B cell (primary cell): ENCODE data around the gene GUCD1. TPM values are rescaled to one million over a fixed set of nuclear protein-coding genes. Genes with fewer than 3 reads are reported as not detected.

Experiments
- ATAC-seq: fragments of 200-7000 bp; cut with Tn5 transposase; one replicate; pipeline ENCODE4 v1.10.0; 2021; ENCODE audit warnings: low read depth, mild to moderate bottlenecking, moderate number of reproducible peaks, moderate library complexity
- CTCF ChIA-PET: fragments of 350-600 bp; sonication (Branson Sonifier 250); formaldehyde crosslinking; loops from one replicate; lab custom pipeline; 2021; ENCODE audit warnings: antibody characterized with exemption, inconsistent platforms; lab: Charles Lee
- POLR2A ChIA-PET: fragments of 350-600 bp; sonication (Branson Sonifier 250); formaldehyde crosslinking; loops from one replicate; lab custom pipeline; 2021; ENCODE audit warnings: antibody characterized with exemption; lab: Charles Lee
- DNase-seq: peaks from one replicate; pipeline ENCODE4 v3.0.0; 2013
- H2AFZ ChIP-seq: 2 replicates; pipeline ENCODE4 v1.6.1; 2012; ENCODE audit warnings: mild to moderate bottlenecking, low read depth, low read length; ENCODE audit not compliant: insufficient read depth, poor library complexity, severe bottlenecking
- H3K27ac ChIP-seq, 2 donors: 1 replicate in 1 of 2; 2 replicates in 1 of 2; pipeline ENCODE4 v1.5.1; 2012 to 2013; ENCODE audit warnings: low read length in 2 of 2, mild to moderate bottlenecking in 2 of 2, moderate library complexity in 1 of 2
- H3K27me3 ChIP-seq, 4 experiments: fragments of 200-600 bp in 1 of 4; sonication (generic) in 1 of 4; replicated peaks in 1 of 4; 1 replicate in 2 of 4; 2 replicates in 2 of 4; pipeline versions ENCODE4 v1.6.1 to v1.7.0; 2013 to 2016; ENCODE audit warnings: low read length in 3 of 4, mild to moderate bottlenecking in 2 of 4, mixed read lengths in 1 of 4, moderate library complexity in 1 of 4; ENCODE audit not compliant: insufficient read depth in 4 of 4, control insufficient read depth in 3 of 4; ENCODE audit errors: control extremely low read depth in 1 of 4
- H3K36me3 ChIP-seq, 2 experiments: replicated peaks in 1 of 2; 1 replicate in 1 of 2; 2 replicates in 1 of 2; pipeline versions ENCODE4 v1.6.1 to v1.7.1; 2013; ENCODE audit warnings: low read length in 1 of 2; ENCODE audit not compliant: insufficient read depth in 2 of 2, control insufficient read depth in 1 of 2; ENCODE audit errors: control extremely low read depth in 1 of 2, extremely low read depth in 1 of 2
- H3K4me1 ChIP-seq, 2 donors: fragments of 200-600 bp in 1 of 2; sonication (generic) in 1 of 2; 1 replicate in 1 of 2; 2 replicates in 1 of 2; pipeline versions ENCODE4 v1.5.1 to v1.6.1; 2013 to 2017; ENCODE audit warnings: low read length in 2 of 2; ENCODE audit not compliant: control insufficient read depth in 2 of 2, insufficient read depth in 2 of 2
- H3K4me2 ChIP-seq: replicated peaks from 2 replicates; pipeline ENCODE3; 2012; ENCODE audit warnings: mild to moderate bottlenecking, low read depth, low read length; ENCODE audit not compliant: poor library complexity, severe bottlenecking
- H3K4me3 ChIP-seq, 5 experiments: fragments of 200-600 bp in 1 of 5; sonication (generic) in 1 of 5; 1 replicate in 3 of 5; 2 replicates in 2 of 5; pipeline versions ENCODE4 v1.5.1 to v1.7.0; 2011 to 2016; ENCODE audit warnings: low read length in 4 of 5, mild to moderate bottlenecking in 4 of 5, low read depth in 2 of 5, control low read depth in 1 of 5, moderate library complexity in 1 of 5; ENCODE audit not compliant: insufficient read depth in 1 of 5; ENCODE audit errors: control extremely low read depth in 1 of 5, extremely low read depth in 1 of 5
- H3K79me2 ChIP-seq: fragments of 200-600 bp; sonication (generic); one replicate; pipeline ENCODE4 v1.6.0; 2016; ENCODE audit warnings: low read length; ENCODE audit not compliant: control insufficient read depth, insufficient read depth
- H3K9ac ChIP-seq: fragments of 200-600 bp; sonication (generic); 2 replicates; pipeline ENCODE4 v1.6.1; 2017; ENCODE audit warnings: mild to moderate bottlenecking, low read length, moderate library complexity
- H3K9me3 ChIP-seq, 3 donors: one replicate each; pipeline versions ENCODE4 v1.6.1 to v1.7.1; 2013; ENCODE audit warnings: low read length in 2 of 3; ENCODE audit not compliant: control insufficient read depth in 2 of 3, insufficient read depth in 1 of 3; ENCODE audit errors: control extremely low read depth in 1 of 3
- H4K20me1 ChIP-seq: 2 replicates; pipeline ENCODE4 v1.6.0; 2012; ENCODE audit warnings: mild to moderate bottlenecking, low read length; ENCODE audit not compliant: insufficient read depth, control insufficient read depth, poor library complexity, severe bottlenecking
- H3K27ac Mint-ChIP-seq: one replicate; pipeline ENCODE4 v1.8.0; 2021; ENCODE audit warnings: mixed read lengths
- H3K27me3 Mint-ChIP-seq: one replicate; pipeline ENCODE4 v1.8.0; 2021; ENCODE audit warnings: mixed read lengths
- H3K4me1 Mint-ChIP-seq: one replicate; pipeline ENCODE4 v1.8.0; 2021; ENCODE audit warnings: mixed read lengths
- H3K4me3 Mint-ChIP-seq: one replicate; pipeline ENCODE4 v1.8.0; 2021; ENCODE audit warnings: mixed read lengths
- H3K9me3 Mint-ChIP-seq: one replicate; pipeline ENCODE4 v1.8.0; 2022; ENCODE audit warnings: mixed read lengths; ENCODE audit not compliant: insufficient read depth
- EZH2 ChIP-seq: IDR thresholded peaks from 2 replicates; pipeline ENCODE4 v1.6.1; 2012; ENCODE audit warnings: borderline replicate concordance, low read depth, mild to moderate bottlenecking, moderate library complexity, low read length; ENCODE audit not compliant: insufficient read depth, poor library complexity, severe bottlenecking
- WGBS: methylation state at CpG from one replicate; pipeline ENCODE4 v1.1.5; 2013; ENCODE audit warnings: missing lambda C conversion rate; ENCODE audit not compliant: insufficient coverage; 5-methylcytosine and 5-hydroxymethylcytosine counted together
- intact Hi-C: fragments of 100-400 bp; cut with micrococcal nuclease; formaldehyde crosslinking; loops from one replicate; pipeline ENCODE4 v1.10.0; 2022
- polyA plus RNA-seq: library from polyadenylated mRNA; depleted of rRNA; stranded (reverse); fragments of >200 nt; gene quantifications from 2 replicates; pipeline ENCODE4 v1.2.3, GENCODE V29; 2012
- total RNA-seq, 2 donors: library from RNA; stranded (reverse); fragments of 120-200 nt in 1 of 2; gene quantifications; 1 replicate in 1 of 2; 2 replicates in 1 of 2; pipeline versions ENCODE4 v1.2.3 to v1.2.4, GENCODE V29; 2013 to 2022
- TF ChIP-seq, protein P1 (sequence below): fragments of 200-600 bp; IDR thresholded peaks from one replicate; pipeline ENCODE4 v1.8.0; 2022; ENCODE audit warnings: antibody characterized with exemption, mild to moderate bottlenecking

Gene GUCD1
- total and polyA plus RNA-seq, 2 donors (not counting 1 experiment from before 2014, with no cell fraction given), result 257 to 378 TPM

DNA sequence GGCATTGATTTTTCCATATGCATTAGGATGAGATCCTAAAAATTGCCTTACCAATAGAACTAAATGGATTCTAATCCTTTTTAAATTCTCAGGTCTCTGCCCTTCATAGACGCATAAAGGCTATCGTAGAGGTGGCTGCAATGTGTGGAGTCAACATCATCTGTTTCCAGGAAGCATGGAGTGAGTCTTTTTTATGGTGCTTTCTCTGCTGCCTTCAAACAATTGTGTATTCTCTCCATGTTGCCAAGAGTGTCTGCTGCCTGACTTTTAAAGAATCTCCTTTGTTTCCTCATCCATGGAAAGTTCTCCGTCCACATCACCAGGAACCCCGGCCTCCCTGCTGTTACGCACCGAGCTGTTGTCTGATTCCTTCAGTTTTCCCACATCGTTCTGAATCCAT lies 52.9 kb downstream of the GUCD1 start:
- POLR2A ChIA-PET, result interaction anchor here (0.5 to 2.2 kb wide), 4 partner anchors 25 to 102 kb away, joined by 3 to 8 read pairs (median 4); no protein-coding TSS in a partner anchor
- WGBS, result 100% methylated on average over 5 of the region's 7 CpGs
- H3K4me2 ChIP-seq, result no peak overlapping the region
- no peaks in the 10 kb centered on the region for H3K36me3 ChIP-seq
- Mint-ChIP-seq H3K4me1 (peaks cover 32% of the 10 kb centered on the region), H3K4me3 (no peak overlapping the region), H3K27me3 (peaks cover under 1% of the 10 kb centered on the region), H3K27ac (no peak overlapping the region), H3K9me3 (no peaks in the 10 kb centered on the region)
- peaks cover 21 to 22% of the 10 kb centered on the region in 2 donors for H3K4me1 ChIP-seq
- intact Hi-C loops, result no loop called here
- ATAC-seq (no peak), DNase-seq (no peak)
- no peak overlapping the region for H3K27ac ChIP-seq
- TF ChIP-seq, protein P1, sequence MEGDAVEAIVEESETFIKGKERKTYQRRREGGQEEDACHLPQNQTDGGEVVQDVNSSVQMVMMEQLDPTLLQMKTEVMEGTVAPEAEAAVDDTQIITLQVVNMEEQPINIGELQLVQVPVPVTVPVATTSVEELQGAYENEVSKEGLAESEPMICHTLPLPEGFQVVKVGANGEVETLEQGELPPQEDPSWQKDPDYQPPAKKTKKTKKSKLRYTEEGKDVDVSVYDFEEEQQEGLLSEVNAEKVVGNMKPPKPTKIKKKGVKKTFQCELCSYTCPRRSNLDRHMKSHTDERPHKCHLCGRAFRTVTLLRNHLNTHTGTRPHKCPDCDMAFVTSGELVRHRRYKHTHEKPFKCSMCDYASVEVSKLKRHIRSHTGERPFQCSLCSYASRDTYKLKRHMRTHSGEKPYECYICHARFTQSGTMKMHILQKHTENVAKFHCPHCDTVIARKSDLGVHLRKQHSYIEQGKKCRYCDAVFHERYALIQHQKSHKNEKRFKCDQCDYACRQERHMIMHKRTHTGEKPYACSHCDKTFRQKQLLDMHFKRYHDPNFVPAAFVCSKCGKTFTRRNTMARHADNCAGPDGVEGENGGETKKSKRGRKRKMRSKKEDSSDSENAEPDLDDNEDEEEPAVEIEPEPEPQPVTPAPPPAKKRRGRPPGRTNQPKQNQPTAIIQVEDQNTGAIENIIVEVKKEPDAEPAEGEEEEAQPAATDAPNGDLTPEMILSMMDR, result no peak
- TF ChIP-seq EZH2, result no peak
- CTCF ChIA-PET, result interaction anchor here (0.7 to 11.5 kb wide), 22 partner anchors 9 to 177 kb away, joined by 3 to 173 read pairs (median 4); partner anchors contain the start of gene ADORA2A
- peaks cover 0 to 2% (median 0%) of the 10 kb centered on the region in 4 experiments for H3K27me3 ChIP-seq
- H3K9me3 ChIP-seq, result no peaks in the 10 kb centered on the region
- H4K20me1 ChIP-seq, result no peaks in the 10 kb centered on the region
- H3K9ac ChIP-seq, result no peak overlapping the region
- no peaks in the 10 kb centered on the region for H3K79me2 ChIP-seq
- H2AFZ ChIP-seq, result no peak overlapping the region
- H3K4me3 ChIP-seq, result no peak overlapping the region

DNA sequence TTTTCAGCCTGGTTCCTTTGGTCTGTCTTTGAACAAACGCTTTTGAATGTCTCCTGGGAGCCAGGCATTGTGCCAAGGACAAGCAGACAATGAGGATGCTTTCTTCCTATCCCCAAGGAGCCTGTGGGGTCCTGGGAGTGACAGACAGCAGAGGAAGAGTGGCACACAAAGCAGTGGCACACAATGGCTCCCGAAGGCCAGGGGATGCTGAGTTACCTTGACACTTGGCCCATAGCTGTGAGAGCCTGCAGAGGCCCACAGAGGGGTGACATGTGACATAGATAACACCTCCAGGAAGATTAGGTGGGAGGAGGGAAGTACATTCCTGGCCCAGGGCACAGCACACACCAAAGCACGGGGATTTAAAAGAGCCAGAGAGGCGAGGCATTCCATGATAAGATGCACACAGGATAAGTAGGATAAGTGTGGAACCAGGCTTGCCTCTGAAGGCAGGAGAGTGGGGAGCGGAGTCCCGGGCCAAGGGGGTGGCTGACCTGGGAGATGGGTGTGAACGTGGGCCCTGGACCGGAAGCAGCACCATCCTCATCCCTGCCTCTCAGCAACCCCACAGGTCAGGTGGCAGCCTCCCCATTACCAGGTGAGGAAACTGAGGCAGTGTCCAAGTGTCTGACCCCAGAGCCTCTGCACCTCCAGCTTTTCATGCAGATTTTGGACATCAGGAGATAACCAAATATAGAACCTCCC lies 53.5 kb downstream of the GUCD1 start:
- no peaks in the 10 kb centered on the region for H3K9me3 ChIP-seq
- POLR2A ChIA-PET, result no interaction called here
- CTCF ChIA-PET, result interaction anchor here (1.2 to 11.5 kb wide), 9 partner anchors 10 to 176 kb away, joined by 3 to 173 read pairs (median 6); partner anchors contain the start of gene ADORA2A
- Mint-ChIP-seq H3K27me3 (peaks cover 6% of the 10 kb centered on the region), H3K9me3 (no peaks in the 10 kb centered on the region), H3K4me3 (no peak overlapping the region), H3K4me1 (peaks cover 26% of the 10 kb centered on the region), H3K27ac (no peak overlapping the region)
- intact Hi-C loops, result no loop called here
- no peak overlapping the region for H2AFZ ChIP-seq
- no peak overlapping the region for H3K9ac ChIP-seq
- TF ChIP-seq, protein P1, result no peak
- TF ChIP-seq EZH2, result no peak
- peaks cover 16 to 17% of the 10 kb centered on the region in 2 donors for H3K4me1 ChIP-seq
- peaks cover 0 to 5% (median 0%) of the 10 kb centered on the region in 4 experiments for H3K27me3 ChIP-seq
- H3K36me3 ChIP-seq, result no peaks in the 10 kb centered on the region
- no peak overlapping the region for H3K27ac ChIP-seq
- no peaks in the 10 kb centered on the region for H3K79me2 ChIP-seq
- WGBS, result 83% methylated on average over 8 of the region's 8 CpGs
- no peaks in the 10 kb centered on the region for H4K20me1 ChIP-seq
- no peak overlapping the region for H3K4me3 ChIP-seq
- no peak overlapping the region for H3K4me2 ChIP-seq
- no peak for ATAC-seq
- DNase-seq, result no peak
